Dedifferentiated amniotic fluid mesenchymal stem cell (primary cell): Measurements from ENCODE around the gene PLAC9.
A peak's percentile ranks its signal among the peaks of the same experiment; 100 is the strongest.
"Not testable (repeated sequence)": the region's sequence is repeated elsewhere in the genome, so short reads cannot be mapped to it uniquely, and the experiment has no call there.

Experiments used
- DNase-seq: peaks from one replicate; pipeline ENCODE4 v3.0.0-alpha.2; 2016; ENCODE audit errors: extremely low spot score

Gene PLAC9

DNA sequence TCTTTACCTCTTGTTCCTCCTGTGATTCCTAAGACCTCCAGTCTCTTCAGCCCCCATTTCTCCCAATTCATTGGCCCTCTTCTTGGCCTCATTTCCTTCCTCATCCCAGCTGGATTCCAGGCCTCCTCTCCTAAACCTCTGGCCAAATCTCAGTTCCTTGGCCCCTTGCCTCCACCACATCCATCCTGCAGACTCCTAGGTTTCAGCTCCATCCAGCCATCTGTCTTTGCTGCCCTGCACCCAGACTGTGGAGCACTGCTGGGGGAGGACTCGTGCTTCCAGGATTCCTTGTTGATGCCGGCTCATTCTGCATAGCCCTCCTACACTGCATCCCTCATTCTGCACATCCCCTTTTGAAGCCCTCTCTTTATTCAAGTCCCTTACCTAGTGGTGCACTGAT, 6.7 kb downstream of the PLAC9 start:
- no peak for DNase-seq

DNA sequence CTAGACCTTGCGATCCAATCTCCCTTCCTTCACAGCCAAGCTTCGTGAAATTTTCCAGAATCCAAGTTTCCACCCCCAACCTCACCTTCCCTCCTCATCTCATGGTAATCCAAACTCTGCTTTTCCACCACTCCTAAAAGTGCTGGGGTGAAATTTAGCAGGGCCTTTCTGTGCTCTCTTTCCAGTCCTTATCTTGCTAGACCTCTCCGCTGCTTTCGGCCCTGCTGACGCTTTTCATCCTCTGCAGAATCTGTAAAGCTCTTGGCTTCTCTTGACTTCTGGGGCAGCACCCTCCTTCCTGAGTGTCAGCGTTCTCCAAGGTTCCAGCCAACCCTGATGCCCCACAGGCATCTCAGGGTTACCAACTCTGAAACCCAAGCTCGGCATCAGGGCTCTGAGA, 7.7 kb downstream of the PLAC9 start:
- DNase-seq, result no peak

DNA sequence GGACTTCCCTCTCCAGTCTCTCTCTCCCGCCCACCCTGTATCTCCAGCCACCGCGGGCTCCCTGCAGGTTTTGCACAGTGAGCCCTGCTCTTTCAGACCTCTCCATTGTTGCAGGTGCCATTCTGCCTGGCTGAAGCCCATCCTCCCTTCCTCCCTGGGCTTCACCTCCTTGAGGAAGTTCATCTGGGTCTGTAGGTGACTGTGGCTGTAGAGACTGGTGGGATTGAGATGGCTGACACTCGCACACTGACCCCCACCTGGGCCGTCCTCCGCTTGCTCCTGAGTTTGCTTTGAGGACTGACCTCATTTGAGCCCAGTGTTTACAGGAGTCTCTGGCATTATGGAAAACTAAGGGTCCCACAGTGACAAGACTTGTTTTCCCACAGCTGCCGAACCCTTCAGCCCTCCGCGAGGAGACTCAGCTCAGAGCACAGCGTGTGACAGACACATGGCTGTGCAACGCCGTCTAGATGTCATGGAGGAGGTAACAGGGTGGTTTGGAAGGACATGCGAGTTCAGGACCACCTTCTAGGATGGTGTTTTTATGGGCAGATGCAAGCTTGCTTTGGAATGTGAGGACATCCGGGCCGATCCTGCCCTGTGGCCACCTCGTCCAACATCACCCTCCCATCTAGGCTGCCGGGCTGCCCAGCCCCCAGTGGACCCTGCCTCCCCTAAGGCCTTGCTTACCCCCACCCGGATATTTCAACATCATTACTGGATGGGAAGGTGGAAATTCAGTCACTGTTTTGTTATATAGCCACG, 9.3 kb downstream of the PLAC9 start:
- no peak for DNase-seq

DNA sequence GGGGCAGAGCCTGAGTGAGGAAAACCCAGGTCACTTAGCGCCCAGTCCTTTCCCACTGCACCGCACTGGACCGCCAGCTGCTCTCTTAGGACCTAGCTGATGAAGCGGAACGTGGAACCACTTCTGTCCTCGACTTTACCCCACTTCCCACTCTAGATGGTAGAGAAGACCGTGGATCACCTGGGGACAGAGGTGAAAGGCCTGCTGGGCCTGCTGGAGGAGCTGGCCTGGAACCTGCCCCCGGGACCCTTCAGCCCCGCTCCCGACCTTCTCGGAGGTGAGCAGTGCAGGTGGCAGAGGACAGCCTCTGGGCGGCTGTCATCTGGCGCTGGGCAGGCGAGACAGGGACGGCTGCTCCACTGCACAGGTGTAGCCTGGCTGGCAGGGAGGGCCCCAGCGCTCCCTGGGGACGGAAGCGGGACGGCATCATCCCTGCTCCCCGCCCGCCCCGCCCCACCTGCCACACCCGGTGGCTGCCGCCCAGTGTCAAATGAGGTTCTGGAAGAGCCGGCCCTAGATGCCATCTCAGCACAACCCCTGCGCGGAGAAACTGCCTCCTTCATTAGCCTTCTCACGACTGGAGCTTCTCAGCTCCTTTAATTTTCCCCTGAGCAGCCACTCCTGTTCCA, 11.7 kb downstream of the PLAC9 start:
- no peak for DNase-seq

DNA sequence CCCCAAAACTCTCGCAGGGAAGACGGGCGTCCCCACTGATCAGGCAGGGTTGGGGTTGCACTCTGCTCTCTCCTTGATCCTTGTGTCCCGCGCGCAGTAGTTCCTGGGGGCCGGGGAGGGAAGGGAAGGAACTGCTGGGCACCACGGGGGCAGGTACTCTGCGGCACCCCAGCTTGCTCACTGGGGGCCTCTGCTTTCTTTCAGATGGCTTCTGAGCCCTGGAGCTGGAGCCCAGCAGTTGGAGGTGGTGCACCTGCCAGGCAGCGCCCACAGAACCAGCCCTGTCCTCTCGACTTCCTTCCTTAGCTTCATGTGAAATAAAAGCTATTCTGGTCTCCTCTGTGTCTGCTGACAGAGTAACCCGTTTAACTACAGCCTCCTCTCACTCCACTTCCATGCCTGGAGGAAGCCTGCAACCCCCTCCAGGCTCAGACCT, 12.2 kb downstream of the PLAC9 start:
- no peak for DNase-seq

DNA sequence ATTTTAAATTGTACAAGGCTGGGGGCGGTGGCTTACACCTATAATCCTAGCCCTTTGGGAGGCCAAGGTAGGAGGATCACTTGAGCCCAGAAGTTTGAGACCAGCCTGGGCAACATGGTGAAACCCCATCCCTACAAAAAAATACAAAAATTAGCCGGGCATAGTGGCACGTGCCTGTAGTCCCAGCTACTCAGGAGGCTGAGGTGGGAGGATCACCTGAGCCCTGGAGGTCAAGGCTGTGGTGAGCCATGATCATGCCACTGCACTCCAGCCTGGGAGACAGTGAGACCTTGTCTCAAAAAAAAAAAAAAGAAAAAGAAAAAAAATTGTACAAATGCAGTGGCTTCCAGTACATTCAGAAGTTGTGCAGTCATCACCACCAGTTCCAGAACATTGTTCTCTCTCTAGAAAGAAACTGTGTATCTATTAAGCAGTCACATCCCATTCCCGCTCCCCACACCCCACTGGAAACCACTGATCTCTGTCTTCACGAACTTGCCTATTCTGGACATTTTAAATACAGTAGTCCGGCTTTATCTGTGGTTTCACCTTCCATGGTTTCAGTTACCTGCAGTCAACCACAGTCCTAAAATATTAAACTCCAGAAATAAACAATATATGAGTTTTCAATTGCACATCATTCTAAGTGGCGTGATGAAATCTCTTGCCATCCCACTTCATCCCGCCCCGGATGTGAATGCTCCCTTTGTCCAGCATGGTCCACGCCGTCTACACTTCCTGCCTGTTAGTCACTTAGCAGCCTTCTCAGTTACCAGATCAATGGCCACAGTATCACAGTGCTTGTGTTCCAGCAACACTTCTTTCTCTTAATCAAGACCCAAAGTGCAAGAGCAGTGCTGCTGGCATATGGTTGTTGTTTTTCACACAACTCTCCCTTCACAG, 13.1 kb downstream of the PLAC9 start:
- not testable (repeated sequence) for DNase-seq

DNA sequence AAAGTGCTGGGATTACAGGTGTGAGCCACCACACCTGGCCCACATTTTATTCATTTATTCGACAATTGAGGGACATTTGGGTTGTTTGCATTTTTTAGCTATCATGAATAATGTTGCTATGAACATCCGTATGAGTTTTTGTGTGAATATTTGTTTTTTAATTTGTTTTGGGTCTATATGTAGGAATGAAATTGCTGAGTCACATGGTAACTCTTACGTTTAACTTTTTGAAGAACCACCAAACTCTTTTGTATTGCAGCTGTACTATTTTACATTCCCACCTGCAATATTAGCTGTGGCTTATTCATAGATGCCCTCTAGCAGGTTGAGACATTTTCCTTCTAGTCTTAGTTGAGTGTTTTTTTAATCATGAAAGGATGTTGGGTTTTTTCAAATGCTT, 14.4 kb downstream of the PLAC9 start:
- DNase-seq, result no peak

DNA sequence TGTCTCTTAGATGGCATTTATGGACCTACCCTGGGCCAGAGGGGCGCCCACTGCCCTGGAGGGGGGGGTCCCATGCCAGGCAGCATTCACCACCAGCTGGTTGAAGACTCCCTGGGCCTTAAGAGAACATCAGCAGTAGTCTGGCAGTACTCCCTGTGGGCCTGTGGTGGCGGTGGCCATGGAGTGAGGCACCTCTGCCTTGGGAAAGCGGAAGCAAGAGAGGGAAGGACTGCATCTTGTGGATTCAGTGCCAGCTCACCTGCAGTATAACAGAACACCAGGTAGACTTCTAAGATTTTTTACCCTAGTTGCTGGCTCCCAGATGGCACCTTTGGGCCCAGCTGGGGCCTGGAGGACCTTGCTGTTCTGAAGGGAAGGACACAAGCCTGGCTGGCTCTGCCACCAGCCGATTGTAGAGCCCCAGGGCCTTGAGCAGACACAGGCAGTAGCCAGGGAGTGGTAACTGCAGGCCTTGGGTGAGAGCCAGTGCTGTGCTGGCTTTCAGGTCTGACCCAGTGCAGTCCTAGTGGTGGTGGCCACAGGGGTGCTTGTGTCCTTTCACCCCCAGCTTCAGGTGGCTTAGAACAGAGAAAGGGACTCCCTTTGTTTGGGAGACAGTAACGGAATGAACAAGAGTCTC, 15.8 kb downstream of the PLAC9 start:
- no peak for DNase-seq

DNA sequence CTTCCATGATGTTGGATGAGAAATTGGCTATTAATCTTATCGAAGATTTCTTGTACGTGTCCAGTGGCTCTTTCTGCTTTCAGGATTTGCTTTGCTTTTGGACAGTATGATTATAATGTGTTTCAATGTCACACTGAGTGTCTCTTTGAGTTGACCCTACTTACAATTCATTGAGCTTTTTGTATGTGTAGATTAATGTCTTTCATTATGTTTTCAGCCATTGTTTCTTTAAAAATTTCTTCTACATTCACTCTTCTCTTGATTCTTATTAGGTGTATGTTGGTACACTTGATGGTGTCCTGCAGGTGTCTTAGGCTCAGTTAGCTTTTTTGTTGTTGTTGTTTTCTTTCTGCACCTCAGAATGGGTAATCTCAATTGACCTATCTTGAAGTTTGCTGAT, 16.6 kb downstream of the PLAC9 start:
- DNase-seq, result no peak

DNA sequence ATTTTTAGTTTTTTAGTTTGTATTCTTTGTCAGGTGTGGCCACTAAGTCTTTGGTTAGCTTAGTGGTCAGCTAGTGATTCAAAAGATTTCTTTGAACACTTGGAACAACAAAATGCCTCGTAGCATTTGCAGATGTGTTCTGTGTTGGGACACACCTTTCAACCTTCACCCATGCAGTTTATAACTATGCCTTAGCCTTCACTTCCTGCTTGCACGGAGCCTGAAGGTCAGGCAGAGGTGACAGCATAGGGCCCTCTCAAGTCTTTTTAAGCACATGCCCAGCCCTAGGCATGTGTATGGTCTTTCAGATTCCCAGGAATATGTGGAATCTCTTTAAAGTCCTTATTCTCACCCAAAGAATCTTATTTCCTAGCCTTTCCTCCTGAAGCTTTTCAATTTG, 17.6 kb downstream of the PLAC9 start:
- no peak for DNase-seq

DNA sequence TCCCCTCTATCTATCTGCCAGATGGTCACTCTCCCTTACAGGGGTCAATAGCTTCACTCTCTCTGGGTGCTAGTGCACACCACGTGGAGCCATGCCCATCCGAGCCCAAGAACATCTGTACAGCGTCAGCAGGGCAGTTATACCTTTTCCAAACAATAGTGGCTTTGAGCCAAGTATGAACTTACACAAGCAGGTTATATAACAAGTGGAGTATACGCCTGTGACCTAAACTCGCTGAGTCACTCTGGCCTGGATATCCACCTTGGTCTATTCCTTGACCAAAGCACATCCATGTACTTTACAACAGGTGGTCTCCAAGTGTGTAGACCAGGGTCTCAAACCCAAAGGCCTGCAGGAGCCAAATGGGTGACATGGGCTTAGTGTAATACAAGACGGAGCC, 20.3 kb downstream of the PLAC9 start:
- no peak for DNase-seq

DNA sequence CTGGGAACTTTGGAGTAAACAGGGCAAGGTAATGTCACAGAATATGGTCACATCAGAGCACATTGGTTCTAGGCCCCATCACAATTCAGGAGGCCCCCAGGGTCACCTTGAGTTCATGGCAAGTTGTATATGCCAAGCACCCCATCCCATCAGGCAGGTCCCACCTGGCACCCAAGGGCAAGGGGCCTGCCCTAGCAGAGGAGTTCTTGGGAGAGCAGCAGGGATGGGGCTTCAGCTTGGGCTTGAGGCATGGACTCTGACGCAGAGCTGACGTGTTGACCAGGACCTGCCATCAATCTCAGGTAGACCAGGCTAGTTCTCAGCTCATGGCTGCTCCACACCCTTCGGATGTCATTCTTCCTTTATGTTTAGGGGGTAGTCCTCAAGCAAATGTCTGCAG, 20.9 kb downstream of the PLAC9 start:
- no peak for DNase-seq

DNA sequence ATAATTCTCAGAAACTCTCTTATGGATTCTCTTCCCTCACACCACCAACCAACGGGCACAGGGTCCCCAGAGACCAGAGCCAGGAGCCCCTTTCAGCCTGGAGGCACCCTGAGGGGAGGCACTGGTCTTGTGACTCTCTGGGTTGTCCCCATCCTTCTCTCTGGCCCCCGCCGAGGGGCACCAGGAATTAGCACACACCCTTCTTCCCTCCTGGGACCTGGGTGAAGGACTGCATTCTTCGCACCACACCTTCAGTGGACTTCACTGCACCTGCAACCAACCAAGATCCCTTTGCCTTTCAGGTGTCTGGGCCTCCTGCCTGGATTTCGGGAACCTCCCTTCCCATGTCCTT, 22.1 kb downstream of the PLAC9 start:
- DNase-seq, result no peak

DNA sequence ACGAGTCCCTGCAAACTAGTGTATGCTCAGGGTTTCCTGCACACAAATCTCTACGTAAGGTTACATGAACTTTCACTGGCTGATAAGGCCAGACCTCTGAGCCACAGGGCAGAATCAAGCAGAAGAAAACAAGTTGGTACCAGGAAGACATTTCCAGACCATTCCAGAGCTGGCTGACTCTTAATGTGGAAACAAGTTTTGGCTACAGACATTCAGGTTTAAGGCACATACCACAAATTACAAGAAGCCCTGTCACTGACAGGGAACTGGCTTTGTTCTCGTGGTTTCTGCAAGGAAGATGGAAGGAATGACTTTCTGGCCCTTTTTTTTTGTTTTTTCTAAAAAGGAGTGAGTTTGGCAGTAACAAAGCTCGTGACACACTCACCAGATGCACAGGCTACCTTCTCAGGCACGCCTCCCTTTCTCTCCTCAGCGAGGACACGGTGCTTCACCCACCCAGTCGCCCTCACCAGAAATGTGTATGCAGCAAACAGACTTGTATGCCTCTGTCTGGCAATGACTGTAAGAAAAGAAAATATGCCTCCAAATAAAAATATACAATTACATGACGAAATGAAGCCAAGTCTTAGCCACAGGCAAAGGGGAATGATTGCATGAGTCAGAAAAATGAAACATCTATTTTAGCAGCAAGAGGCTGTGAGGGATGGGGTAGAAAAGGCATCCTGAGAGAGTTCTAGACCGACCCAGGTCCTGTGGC, 22.6 kb downstream of the PLAC9 start:
- peak; percentile 94 for DNase-seq

DNA sequence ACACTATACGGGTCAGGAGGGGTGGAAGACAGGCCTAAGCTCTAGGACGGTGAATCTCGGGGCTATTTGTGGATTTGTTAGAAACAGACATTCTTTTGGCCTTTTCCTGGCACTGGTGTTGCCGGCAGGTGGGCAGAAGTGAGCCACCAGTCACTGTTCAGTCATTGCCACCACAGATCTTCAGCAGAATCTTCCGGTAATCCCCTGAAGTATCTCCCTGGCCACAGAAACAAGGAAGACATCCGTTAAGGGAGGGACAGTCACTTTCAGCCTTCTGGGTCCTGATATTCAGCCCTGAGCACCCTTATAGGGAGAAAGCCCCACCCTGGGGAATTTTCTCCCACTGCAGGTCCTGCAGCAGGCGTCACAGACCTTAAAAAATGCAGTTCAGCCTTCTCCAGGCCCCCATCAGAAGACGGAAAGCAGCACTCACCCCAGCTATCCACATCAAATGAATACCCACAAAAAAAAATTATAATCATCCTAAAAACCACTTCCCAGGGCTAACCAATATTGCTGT, 23.2 kb downstream of the PLAC9 start:
- no peak for DNase-seq

DNA sequence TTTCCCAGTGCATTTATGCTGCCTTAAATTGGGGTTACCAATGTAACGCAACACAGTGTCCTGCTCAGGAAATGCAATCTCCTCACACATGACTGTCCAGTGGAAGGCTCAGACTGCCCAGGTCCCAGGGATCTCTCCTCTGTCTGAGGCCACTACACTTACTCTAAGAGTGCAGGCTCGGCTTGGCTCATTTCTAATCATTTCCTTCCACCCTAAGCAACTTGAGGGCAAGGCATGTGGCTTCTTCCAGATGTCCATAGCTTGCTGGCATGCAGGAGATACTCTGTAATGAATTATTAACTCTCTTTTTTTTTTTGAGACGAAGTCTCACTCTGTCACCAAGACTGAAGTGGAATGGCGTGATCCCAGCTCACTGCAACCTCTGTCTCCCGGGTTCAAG, 23.7 kb downstream of the PLAC9 start:
- no peak for DNase-seq

DNA sequence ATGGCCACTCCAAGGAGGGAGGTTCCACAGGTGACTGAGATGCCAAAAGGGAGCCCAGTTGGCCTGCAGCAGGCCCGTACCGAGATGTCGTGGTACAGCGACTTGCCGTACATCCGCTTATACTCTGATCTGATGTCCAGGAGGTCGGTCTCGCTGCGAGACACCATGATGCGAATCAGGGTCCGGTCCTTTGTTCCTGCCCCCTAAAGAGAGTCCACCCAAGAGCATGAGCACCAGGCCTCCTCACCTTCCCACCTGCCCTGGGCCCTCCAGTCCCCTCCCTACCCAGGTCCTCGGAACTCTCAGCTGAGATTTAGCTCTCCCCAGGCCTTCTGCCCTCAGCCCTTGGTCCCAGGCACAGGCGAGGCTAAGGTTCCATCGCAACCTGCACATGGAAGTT, 25.0 kb downstream of the PLAC9 start:
- DNase-seq, result no peak

DNA sequence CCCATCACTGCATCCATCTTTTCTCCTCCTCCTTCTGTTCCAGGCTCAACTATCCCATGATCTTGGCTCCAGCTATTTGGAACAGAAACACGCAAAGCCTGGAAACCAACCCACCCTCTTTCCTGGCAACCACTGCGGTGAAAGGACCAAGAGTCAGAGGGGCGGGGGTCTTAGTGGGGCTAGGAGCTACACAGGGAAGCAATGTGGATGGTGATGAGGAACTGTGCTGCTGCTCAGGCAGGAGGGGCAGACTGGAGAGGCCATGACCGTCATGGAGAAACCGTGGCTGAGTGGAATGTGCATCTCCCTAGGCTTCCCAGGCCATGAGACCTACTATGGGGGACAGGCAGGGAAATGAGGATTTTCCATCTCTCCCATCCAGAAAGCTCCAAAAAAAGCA, 25.6 kb downstream of the PLAC9 start:
- no peak for DNase-seq

DNA sequence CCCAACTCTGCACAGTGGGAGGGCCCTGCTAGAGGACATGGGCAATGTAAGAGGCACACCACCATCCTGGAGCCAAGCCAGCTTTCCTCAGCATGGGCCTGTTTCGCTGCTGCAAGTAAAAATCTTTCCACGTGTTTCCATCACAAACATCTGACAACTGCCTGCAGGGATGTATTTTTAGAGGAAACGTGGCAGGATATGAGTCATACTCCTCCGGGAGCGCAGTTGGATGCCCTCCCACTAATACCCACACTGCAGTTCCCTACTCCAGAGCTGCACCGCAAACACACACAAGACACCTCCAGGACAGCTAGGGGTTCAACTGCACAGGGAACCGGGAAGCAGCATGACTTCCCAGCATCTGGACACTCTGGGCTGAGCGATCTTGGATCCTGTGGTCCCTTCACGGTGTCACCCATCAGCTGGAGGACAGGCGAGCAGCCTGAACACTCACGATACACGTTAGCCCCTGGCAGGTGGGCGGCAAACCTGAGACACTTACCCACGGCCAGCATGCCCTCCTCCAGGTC, 26.1 kb downstream of the PLAC9 start:
- peak; percentile 98 for DNase-seq

DNA sequence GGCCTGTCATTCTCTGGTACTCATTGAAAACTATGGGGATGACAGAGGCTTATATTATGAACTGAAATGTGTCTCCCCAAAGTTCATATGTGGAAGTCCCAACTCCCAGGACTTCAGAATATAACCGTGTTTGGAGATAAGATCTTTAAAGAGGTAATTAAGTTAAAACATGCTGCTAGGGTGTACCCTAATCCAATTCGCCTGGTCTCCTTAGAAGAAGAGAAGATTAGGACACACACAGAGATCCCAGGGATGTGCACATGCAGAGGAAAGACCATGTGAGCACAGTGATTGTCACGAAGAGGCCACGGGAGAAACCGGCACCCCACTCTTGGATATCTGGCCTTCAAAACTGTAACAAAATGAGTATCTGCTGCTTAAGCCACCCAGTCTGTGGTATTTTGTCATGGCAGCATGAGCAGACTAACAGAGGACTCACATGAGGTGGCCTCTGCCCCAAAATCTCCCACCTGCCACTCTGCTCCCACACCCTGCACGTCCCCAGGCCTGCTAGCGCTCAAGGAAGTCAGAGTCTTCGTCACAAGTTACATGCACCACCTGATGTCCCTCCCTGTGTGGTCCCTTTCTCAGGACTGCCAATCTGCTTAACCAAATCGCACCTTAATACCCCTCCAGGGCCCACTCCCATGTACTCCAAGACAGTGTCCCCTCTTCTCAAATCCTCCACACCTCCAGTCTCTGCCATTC, 26.8 kb downstream of the PLAC9 start:
- no peak for DNase-seq
